ENCODE measurements around the gene LTBP3.
A peak's percentile ranks its signal among the peaks of the same experiment; 100 is the strongest.

The LTBP3 gene

DNA sequence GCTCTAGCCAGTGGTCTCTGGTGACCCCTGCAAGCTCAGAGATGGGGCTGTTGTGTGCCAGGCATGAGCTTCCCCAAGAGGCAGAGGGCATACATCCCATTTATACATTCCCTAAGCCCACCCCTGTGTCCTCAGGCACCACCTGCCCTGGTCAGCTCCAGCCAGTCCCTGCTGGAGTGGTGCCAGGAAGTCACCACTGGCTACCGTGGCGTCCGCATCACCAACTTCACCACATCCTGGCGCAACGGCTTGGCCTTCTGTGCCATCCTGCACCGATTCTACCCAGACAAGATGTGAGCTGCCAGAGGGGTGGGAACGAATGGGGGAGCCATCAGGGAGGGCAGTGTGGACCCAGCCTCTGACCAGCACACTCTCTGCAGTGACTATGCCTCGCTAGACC is 25.9 kb upstream of the LTBP3 start:
- TF ChIP-seq, protein P1, sequence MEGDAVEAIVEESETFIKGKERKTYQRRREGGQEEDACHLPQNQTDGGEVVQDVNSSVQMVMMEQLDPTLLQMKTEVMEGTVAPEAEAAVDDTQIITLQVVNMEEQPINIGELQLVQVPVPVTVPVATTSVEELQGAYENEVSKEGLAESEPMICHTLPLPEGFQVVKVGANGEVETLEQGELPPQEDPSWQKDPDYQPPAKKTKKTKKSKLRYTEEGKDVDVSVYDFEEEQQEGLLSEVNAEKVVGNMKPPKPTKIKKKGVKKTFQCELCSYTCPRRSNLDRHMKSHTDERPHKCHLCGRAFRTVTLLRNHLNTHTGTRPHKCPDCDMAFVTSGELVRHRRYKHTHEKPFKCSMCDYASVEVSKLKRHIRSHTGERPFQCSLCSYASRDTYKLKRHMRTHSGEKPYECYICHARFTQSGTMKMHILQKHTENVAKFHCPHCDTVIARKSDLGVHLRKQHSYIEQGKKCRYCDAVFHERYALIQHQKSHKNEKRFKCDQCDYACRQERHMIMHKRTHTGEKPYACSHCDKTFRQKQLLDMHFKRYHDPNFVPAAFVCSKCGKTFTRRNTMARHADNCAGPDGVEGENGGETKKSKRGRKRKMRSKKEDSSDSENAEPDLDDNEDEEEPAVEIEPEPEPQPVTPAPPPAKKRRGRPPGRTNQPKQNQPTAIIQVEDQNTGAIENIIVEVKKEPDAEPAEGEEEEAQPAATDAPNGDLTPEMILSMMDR (IDR thresholded peaks at IDR 0.05), result no peak
- peak overlapping the region; percentile 48 for H3K27ac ChIP-seq
- no peak overlapping the region for H3K4me3 ChIP-seq (ENCODE audit: low read depth in 1 of 2, low read length in 1 of 2)
- no peaks in the 10 kb centered on the region for H3K27me3 ChIP-seq
- H3K4me1 ChIP-seq (ENCODE audit: control insufficient read depth in 1 of 2, insufficient read depth in 1 of 2, low read depth in 1 of 2, low read length in 1 of 2), result peaks cover 31 to 42% of the 10 kb centered on the region in 2 experiments
- H3K36me3 ChIP-seq, result peaks cover 92% of the 10 kb centered on the region
- H3K9me3 ChIP-seq, result no peaks in the 10 kb centered on the region

DNA sequence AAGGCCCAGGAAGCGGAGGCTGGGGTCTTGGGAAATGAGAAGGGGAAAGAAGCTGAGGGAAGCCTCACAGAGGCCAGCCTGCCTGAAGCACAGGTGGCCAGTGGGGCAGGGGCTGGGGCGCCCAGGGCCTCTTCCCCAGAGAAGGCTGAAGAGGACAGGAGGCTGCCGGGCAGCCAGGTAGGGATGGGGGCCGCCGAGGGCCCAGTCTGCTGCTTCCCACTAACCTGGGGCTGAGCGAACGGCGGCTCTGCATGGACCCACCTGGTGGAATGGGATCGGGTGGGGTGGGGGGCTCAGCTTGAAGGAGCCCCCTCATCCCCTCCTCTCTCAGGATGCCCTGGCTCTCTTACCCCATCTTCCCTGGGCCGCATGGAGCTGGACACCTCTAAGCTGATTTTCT is 25.4 kb upstream of the LTBP3 start:
- Histone ChIP-seq H3K9me3 (no peaks in the 10 kb centered on the region), H3K4me1 (ENCODE audit: control insufficient read depth in 1 of 2, insufficient read depth in 1 of 2, low read depth in 1 of 2, low read length in 1 of 2) (peaks cover 34 to 44% of the 10 kb centered on the region in 2 experiments), H3K4me3 (ENCODE audit: low read depth in 1 of 2, low read length in 1 of 2) (no peak overlapping the region), H3K27ac (peak overlapping the region; percentile 48), H3K36me3 (peaks cover 92% of the 10 kb centered on the region), H3K27me3 (no peaks in the 10 kb centered on the region)
- TF ChIP-seq, protein P1 (IDR thresholded peaks at IDR 0.05), result no peak

DNA sequence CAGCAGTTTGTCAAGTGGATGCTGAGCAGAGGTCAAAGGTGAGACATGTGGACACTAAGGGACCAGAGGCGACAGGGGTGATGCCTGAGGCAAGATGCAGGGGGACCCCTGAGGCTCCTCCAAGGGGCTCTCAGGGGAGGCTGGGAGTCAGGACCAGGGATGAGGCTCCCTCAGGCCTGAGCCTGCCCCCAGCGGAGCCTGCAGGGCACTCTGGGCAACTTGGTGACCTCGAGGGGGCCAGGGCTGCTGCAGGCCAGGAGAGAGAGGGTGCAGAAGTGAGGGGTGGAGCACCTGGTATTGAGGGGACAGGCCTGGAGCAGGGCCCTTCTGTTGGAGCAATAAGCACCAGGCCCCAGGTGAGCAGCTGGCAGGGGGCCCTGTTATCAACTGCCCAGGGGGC is 23.8 kb upstream of the LTBP3 start:
- Histone ChIP-seq H3K27ac (no peak overlapping the region), H3K4me1 (ENCODE audit: control insufficient read depth in 1 of 2, insufficient read depth in 1 of 2, low read depth in 1 of 2, low read length in 1 of 2) (peaks cover 34 to 44% of the 10 kb centered on the region in 2 experiments), H3K9me3 (no peaks in the 10 kb centered on the region), H3K27me3 (no peaks in the 10 kb centered on the region), H3K4me3 (ENCODE audit: low read depth in 1 of 2, low read length in 1 of 2) (no peak overlapping the region), H3K36me3 (peaks cover 87% of the 10 kb centered on the region)
- TF ChIP-seq, protein P1 (IDR thresholded peaks at IDR 0.05), result no peak

DNA sequence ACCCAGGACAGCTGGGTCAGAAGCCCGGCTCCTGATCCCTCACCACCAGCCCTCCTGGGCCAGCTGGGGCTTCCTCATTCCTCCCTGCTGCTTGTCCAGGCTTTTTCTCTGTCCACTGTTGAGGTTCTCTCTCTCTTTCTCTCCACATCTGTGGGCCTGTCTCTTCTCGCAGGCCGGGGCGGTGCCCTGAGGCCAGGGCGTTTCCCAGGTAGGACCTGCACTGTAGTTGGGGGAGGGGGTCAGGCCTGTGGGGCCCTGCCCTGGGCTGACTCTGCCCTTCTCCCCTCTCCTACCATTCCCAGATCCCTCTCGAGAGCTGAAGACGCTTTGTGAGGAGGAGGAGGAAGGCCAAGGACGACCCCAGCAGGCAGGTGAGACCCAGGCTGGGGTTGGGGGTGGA is 22.6 kb upstream of the LTBP3 start:
- no peaks in the 10 kb centered on the region for H3K27me3 ChIP-seq
- peaks cover 76% of the 10 kb centered on the region for H3K36me3 ChIP-seq
- no peak overlapping the region for H3K27ac ChIP-seq
- H3K4me1 ChIP-seq (ENCODE audit: control insufficient read depth in 1 of 2, insufficient read depth in 1 of 2, low read depth in 1 of 2, low read length in 1 of 2), result peaks cover 29 to 41% of the 10 kb centered on the region in 2 experiments
- TF ChIP-seq, protein P1 (IDR thresholded peaks at IDR 0.05), result no peak
- no peaks in the 10 kb centered on the region for H3K9me3 ChIP-seq
- H3K4me3 ChIP-seq (ENCODE audit: low read depth in 1 of 2, low read length in 1 of 2), result no peak overlapping the region

DNA sequence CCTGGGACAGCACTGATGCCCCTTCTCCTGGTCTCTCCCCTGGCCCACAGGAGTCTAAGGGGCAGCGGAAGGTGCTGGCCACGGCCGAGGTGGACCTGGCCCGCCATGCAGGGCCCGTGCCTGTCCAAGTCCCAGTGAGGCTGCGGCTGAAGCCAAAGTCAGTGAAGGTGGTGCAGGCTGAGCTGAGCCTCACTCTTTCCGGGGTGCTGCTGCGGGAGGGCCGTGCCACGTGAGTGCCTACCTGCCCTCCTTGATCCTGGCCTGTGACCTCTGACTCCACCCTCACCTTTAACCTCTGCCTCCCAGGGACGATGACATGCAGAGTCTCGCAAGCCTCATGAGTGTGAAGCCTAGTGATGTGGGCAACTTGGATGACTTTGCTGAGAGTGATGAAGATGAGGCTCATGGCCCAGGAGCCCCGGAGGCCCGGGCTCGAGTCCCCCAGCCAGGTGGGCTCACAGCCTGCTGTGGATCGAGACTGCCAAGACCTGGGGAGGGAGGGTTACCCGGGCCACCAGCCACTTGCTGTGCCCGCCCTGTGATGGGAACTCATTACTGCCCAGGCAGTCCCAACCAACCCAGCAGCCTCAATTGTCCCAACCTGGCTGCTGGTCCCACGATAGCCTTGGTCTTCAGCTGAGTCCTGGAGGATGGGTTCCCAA is 22.0 kb upstream of the LTBP3 start:
- Histone ChIP-seq H3K27ac (no peak overlapping the region), H3K9me3 (no peaks in the 10 kb centered on the region), H3K4me1 (ENCODE audit: control insufficient read depth in 1 of 2, insufficient read depth in 1 of 2, low read depth in 1 of 2, low read length in 1 of 2) (peaks cover 34 to 46% of the 10 kb centered on the region in 2 experiments), H3K27me3 (no peaks in the 10 kb centered on the region), H3K4me3 (ENCODE audit: low read depth in 1 of 2, low read length in 1 of 2) (no peak overlapping the region), H3K36me3 (peaks cover 70% of the 10 kb centered on the region)
- TF ChIP-seq, protein P1 (IDR thresholded peaks at IDR 0.05), result no peak
